PC-9 (cell line): ENCODE results near the gene EGFL8.

Source experiments
- CTCF ChIP-seq: fragments of 200-600 bp; sonication (generic); conservative IDR thresholded peaks from 2 replicates; pipeline ENCODE4 v1.6.1; 2017; ENCODE audit warnings: mixed run types, antibody characterized with exemption, mild to moderate bottlenecking, moderate library complexity
- EZH2 ChIP-seq: fragments of 200-600 bp; sonication (generic); IDR thresholded peaks from 2 replicates; pipeline ENCODE4 v1.8.0; 2017; ENCODE audit warnings: antibody characterized with exemption, low read depth

- no peak for TF ChIP-seq CTCF
- no peak for TF ChIP-seq EZH2
Observed at GRCh38 chr6:32120573-32121059, 43.8 kb upstream of the EGFL8 start.
